A549 (cell line): ENCODE measurements around the gene ACACA. TPM values are rescaled to one million over a fixed set of nuclear protein-coding genes. Genes with fewer than 3 reads are reported as not detected.

Source experiments
- ATAC-seq, 2 experiments: fragments of 200-7000 bp in 1 of 2; fragments of >200 bp in 1 of 2; cut with Nextera tagmentation in 1 of 2; cut with Tn5 transposase in 1 of 2; 3 replicates each; pipeline versions ENCODE4 v1.8.0 to v1.9.1; 2018 to 2020; ENCODE audit warnings: mild to moderate bottlenecking in 1 of 2, moderate library complexity in 1 of 2
- CTCF ChIA-PET: fragments of 300-600 bp; sonication (Branson Sonifier 250); formaldehyde crosslinking; extraction: SDS; loops from one replicate; lab custom pipeline; 2021; ENCODE audit warnings: antibody characterized with exemption, inconsistent platforms; lab: Yijun Ruan, JAX
- POLR2A ChIA-PET: fragments of 350-600 bp; formaldehyde crosslinking; extraction: SDS; loops from one replicate; lab custom pipeline; 2021; ENCODE audit warnings: antibody characterized with exemption, inconsistent platforms; lab: Yijun Ruan, JAX
- DNase-seq, 2 experiments: peaks; one replicate each; pipeline versions ENCODE4 v3.0.0 to v3.0.0-alpha.2; 2011 to 2016; ENCODE audit warnings: low read depth in 1 of 2, low spot score in 1 of 2
- FAIRE-seq: peaks from 2 replicates; lab custom pipeline; 2011; peaks lifted over from hg19 to GRCh38; lab: Jason Lieb, UNC
- H3K27ac ChIP-seq, 2 experiments: fragments of >200 bp; sonication (Bioruptor Twin); formaldehyde crosslinking; 3 replicates each; pipeline ENCODE4 v1.5.1; 2016 to 2017
- H3K4me1 ChIP-seq: fragments of >200 bp; sonication (Bioruptor Twin); formaldehyde crosslinking; 3 replicates; pipeline ENCODE4 v1.6.1; 2016
- H3K4me2 ChIP-seq: fragments of >200 bp; sonication (Bioruptor Twin); formaldehyde crosslinking; 3 replicates; pipeline ENCODE4 v1.6.1; 2016
- H3K4me3 ChIP-seq: fragments of >200 bp; sonication (Bioruptor Twin); formaldehyde crosslinking; 3 replicates; pipeline ENCODE4 v1.5.1; 2016
- H3K9me3 ChIP-seq: fragments of >200 bp; sonication (Bioruptor Twin); formaldehyde crosslinking; 3 replicates; pipeline ENCODE4 v1.6.1; 2016
- CBX8 ChIP-seq: fragments of 200-600 bp; sonication (generic); IDR thresholded peaks from 2 replicates; pipeline ENCODE4 v1.6.1; 2016
- CHD2 ChIP-seq: fragments of 150-350 bp; IDR thresholded peaks from 2 replicates; pipeline ENCODE4 v1.6.1; 2014; ENCODE audit warnings: low read length; ENCODE audit not compliant: partially characterized antibody
- FOSB ChIP-seq: fragments of 250-450 bp; sonication (Bioruptor Pico); IDR thresholded peaks from 2 replicates; pipeline ENCODE4 v1.5.0; 2020; ENCODE audit warnings: mild to moderate bottlenecking, moderate library complexity
- HEYL ChIP-seq: fragments of 250-450 bp; sonication (Bioruptor Pico); IDR thresholded peaks from 2 replicates; pipeline ENCODE4 v1.8.0; 2021; ENCODE audit warnings: mild to moderate bottlenecking, moderate library complexity
- HOXB13 ChIP-seq: fragments of 250-450 bp; sonication (Bioruptor Pico); IDR thresholded peaks from 2 replicates; pipeline ENCODE4 v1.5.0; 2020; ENCODE audit warnings: low read depth, mild to moderate bottlenecking, moderate library complexity
- JUN ChIP-seq, 2 experiments: fragments of >200 bp; sonication (Bioruptor Twin); formaldehyde crosslinking; IDR thresholded peaks; 2 replicates in 1 of 2; 3 replicates in 1 of 2; pipeline ENCODE4 v1.6.1; 2016 to 2017
- KDM5A ChIP-seq: fragments of 200-600 bp; sonication (generic); IDR thresholded peaks from 2 replicates; pipeline ENCODE4 v1.6.1; 2016; ENCODE audit warnings: antibody characterized with exemption, mild to moderate bottlenecking
- MAFK ChIP-seq: fragments of 450-650 bp; IDR thresholded peaks from 2 replicates; pipeline ENCODE4 v1.6.1; 2014; ENCODE audit not compliant: partially characterized antibody
- MYC ChIP-seq: IDR thresholded peaks from 2 replicates; pipeline ENCODE4 v1.6.1; 2012; ENCODE audit warnings: mild to moderate bottlenecking, inconsistent platforms, low read length, improper control_type of control experiment, borderline replicate concordance
- NFE2L2 ChIP-seq: fragments of 150-350 bp; conservative IDR thresholded peaks from 2 replicates; pipeline ENCODE4 v1.6.1; 2014; ENCODE audit warnings: low read length
- PHF8 ChIP-seq: fragments of 200-600 bp; sonication (generic); IDR thresholded peaks from 2 replicates; pipeline ENCODE4 v1.6.1; 2016; ENCODE audit warnings: low read depth, mild to moderate bottlenecking, antibody characterized with exemption, moderate library complexity, borderline replicate concordance
- TFCP2L1 ChIP-seq: fragments of 250-450 bp; sonication (Bioruptor Pico); IDR thresholded peaks from 2 replicates; pipeline ENCODE4 v1.5.0; 2021; ENCODE audit warnings: mild to moderate bottlenecking
- TP53 ChIP-seq: fragments of 250-450 bp; sonication (Bioruptor Pico); IDR thresholded peaks from 2 replicates; pipeline ENCODE4 v1.5.0; 2021; ENCODE audit warnings: mild to moderate bottlenecking, moderate library complexity
- ZFP36 ChIP-seq: fragments of 450-650 bp; IDR thresholded peaks from 2 replicates; pipeline ENCODE4 v1.6.1; 2014; ENCODE audit warnings: borderline replicate concordance; ENCODE audit not compliant: partially characterized antibody
- WGBS: methylation state at CpG from one replicate; pipeline ENCODE4 v1.1.6; 2017; ENCODE audit errors: missing lambda C conversion rate; 5-methylcytosine and 5-hydroxymethylcytosine counted together
- polyA plus RNA-seq, 4 experiments: library from polyadenylated mRNA; depleted of rRNA in 3 of 4; stranded (reverse); fragments of >200 nt; fragmentation: RNase III in 1 of 4; extraction: RNeasy Plus Mini Kit Qiagen cat#74134 plus additional on column Dnase treatment in 1 of 4; gene quantifications; 2 replicates in 3 of 4; 3 replicates in 1 of 4; pipeline ENCODE4 v1.2.3, GENCODE V29; 2011 to 2017
- TF ChIP-seq, protein P1 (sequence below): IDR thresholded peaks from 2 replicates; pipeline ENCODE4 v1.6.1; 2012
- TF ChIP-seq, protein P2 (sequence below): fragments of 150-350 bp; IDR thresholded peaks from 2 replicates; pipeline ENCODE4 v1.6.1; 2014; ENCODE audit warnings: low read depth, mild to moderate bottlenecking, low read length
- TF ChIP-seq, protein P3 (sequence below): fragments of 450-650 bp; IDR thresholded peaks from 2 replicates; pipeline ENCODE4 v1.6.1; 2014; ENCODE audit warnings: antibody characterized with exemption
- TF ChIP-seq, protein P4 (sequence below): fragments of 250-450 bp; sonication (Bioruptor Pico); IDR thresholded peaks from 2 replicates; pipeline ENCODE4 v1.5.0; 2020; ENCODE audit warnings: low read depth, mild to moderate bottlenecking, moderate library complexity
- TF ChIP-seq, protein P5 (sequence below): fragments of 200-600 bp; sonication (generic); IDR thresholded peaks from 2 replicates; pipeline ENCODE4 v1.6.1; 2016; ENCODE audit warnings: antibody characterized with exemption, mild to moderate bottlenecking, moderate library complexity

The ACACA gene
- polyA plus RNA-seq, 2 of the 4 experiments (the other 2 are of a cell fraction) = 51.8 to 112 TPM

DNA sequence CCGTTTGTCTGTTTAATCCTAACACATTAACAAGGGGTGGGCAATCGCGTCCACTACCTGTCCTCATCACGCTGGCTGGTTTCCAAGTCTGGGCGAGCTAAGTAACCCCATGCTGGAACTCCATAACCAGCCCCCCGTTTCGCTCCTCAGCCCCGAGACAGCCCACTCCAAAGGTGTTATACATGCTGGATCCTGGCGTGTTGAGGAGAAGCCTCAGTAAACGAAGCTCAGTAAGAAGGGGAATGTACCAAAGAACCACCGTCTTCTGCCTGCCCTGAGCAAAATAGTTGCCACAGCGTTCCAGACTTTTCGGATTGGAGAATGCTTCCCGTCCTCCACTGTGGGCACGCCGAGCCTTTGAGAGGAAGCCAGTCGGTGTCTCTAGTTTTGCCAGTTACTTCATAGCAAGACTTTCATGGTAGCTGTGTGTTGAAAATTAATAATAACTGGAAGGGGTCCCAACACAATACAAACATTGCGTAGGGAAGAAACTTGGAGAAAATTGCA lies 46.9 kb downstream of the ACACA start (continued):
- peak; percentile 70; the same call in 1 of the 2 replicates for TF ChIP-seq FOSB (CRISPR knock-in tag)
- TF ChIP-seq NFE2L2 = no peak
- no peak for TF ChIP-seq MAFK
- no peak; the same call in 1 of the 2 replicates for TF ChIP-seq TFCP2L1
- TF ChIP-seq ZFP36 = no peak
- TF ChIP-seq, protein P1, sequence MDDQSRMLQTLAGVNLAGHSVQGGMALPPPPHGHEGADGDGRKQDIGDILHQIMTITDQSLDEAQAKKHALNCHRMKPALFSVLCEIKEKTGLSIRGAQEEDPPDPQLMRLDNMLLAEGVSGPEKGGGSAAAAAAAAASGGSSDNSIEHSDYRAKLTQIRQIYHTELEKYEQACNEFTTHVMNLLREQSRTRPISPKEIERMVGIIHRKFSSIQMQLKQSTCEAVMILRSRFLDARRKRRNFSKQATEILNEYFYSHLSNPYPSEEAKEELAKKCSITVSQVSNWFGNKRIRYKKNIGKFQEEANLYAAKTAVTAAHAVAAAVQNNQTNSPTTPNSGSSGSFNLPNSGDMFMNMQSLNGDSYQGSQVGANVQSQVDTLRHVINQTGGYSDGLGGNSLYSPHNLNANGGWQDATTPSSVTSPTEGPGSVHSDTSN = no peak
- TF ChIP-seq, protein P2, sequence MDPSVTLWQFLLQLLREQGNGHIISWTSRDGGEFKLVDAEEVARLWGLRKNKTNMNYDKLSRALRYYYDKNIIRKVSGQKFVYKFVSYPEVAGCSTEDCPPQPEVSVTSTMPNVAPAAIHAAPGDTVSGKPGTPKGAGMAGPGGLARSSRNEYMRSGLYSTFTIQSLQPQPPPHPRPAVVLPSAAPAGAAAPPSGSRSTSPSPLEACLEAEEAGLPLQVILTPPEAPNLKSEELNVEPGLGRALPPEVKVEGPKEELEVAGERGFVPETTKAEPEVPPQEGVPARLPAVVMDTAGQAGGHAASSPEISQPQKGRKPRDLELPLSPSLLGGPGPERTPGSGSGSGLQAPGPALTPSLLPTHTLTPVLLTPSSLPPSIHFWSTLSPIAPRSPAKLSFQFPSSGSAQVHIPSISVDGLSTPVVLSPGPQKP = no peak
- peak; percentile 60; the same call in 1 of the 2 replicates for TF ChIP-seq HEYL (CRISPR knock-in tag)
- TF ChIP-seq, protein P3, sequence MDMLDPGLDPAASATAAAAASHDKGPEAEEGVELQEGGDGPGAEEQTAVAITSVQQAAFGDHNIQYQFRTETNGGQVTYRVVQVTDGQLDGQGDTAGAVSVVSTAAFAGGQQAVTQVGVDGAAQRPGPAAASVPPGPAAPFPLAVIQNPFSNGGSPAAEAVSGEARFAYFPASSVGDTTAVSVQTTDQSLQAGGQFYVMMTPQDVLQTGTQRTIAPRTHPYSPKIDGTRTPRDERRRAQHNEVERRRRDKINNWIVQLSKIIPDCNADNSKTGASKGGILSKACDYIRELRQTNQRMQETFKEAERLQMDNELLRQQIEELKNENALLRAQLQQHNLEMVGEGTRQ = no peak
- no peak for TF ChIP-seq MYC
- no peak; the same call in 1 of the 2 replicates for TF ChIP-seq TP53 (CRISPR knock-in tag)
- TF ChIP-seq HOXB13 = peak; percentile 91; the same call in 1 of the 2 replicates
- TF ChIP-seq PHF8 = no peak
- no peak for TF ChIP-seq CHD2

DNA sequence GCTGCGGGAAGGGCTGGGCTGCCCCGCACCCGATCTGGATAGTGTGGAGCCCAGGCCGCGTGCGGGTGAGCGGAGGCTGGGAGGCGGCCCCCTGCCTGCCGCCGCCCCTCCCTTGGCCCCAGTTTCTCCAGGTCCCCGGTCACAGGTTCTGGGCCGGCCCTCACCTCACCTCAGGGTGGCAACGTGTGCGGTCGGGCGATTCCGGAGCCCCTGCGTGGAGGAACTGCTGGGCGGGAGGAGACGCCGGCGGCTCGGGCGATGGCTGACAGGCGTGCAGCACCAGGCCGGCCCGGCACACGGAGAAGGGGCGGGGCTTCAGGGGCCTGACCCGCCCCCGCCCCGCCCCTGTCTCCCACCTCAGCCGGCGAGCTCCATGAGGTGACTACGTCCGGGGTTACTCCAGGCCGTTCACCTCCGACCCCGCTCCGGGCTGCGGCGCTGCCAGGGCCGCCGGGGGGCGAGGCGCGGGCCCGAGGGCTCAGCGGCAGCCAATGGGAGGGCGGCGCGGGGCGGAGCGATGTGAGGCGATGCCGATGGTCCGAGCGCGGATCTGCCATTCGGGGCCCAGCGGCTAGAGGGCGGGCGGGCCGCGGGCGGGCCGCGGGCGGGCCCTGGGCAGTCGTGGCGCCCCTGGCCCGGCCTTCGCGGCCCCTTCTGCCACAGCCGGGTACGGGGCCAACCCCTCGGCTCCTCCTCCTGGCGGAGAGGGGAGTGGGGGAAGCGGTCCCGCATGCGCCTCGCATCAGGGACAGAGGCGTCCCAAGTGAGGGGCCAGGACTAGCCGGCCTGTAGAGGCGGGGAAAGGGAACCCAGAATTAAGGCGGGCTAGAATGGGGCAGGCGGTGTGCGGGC lies 47.6 kb downstream of the ACACA start:
- Histone ChIP-seq H3K4me1 (peaks cover 42% of the 10 kb centered on the region), H3K27ac (peak overlapping the region; percentile 92 to 94), H3K9me3 (no peaks in the 10 kb centered on the region), H3K4me3 (peak overlapping the region; percentile 88), H3K4me2 (peak overlapping the region; percentile 77)
- FAIRE-seq = no peak
- peak; percentile 89 to 90 for ATAC-seq
- POLR2A ChIA-PET = interaction anchor here (0.6 to 2.8 kb wide), 21 partner anchors 9 to 1466 kb away, joined by 3 to 17 read pairs (median 4); partner anchors contain the start of genes ACACA, MRM1, SYNRG and TADA2A
- WGBS = 2% methylated on average over 29 of the region's 88 CpGs
- CTCF ChIA-PET = interaction anchor here (0.5 to 5.6 kb wide), 10 partner anchors 10 to 136 kb away, joined by 3 to 83 read pairs (median 3); partner anchors contain the start of gene C17orf78
- peak; percentile 96 to 98 for DNase-seq
- TF ChIP-seq MYC (peak; percentile 71), CBX8 (no peak), KDM5A (no peak), PHF8 (peak; percentile 83), TP53 (CRISPR knock-in tag) (peak; percentile 91), TFCP2L1 (peak; percentile 89; the same call in 1 of the 2 replicates), JUN (IDR thresholded peaks at IDR 0.05) (peak; percentile 74 to 80)
- TF ChIP-seq, protein P2 = no peak
- TF ChIP-seq, protein P4, sequence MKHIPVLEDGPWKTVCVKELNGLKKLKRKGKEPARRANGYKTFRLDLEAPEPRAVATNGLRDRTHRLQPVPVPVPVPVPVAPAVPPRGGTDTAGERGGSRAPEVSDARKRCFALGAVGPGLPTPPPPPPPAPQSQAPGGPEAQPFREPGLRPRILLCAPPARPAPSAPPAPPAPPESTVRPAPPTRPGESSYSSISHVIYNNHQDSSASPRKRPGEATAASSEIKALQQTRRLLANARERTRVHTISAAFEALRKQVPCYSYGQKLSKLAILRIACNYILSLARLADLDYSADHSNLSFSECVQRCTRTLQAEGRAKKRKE = peak; percentile 78; the same call in 1 of the 2 replicates
- TF ChIP-seq, protein P3 = no peak
- TF ChIP-seq, protein P1 = peak; percentile 36; the same call in 1 of the 2 replicates
- TF ChIP-seq, protein P5, sequence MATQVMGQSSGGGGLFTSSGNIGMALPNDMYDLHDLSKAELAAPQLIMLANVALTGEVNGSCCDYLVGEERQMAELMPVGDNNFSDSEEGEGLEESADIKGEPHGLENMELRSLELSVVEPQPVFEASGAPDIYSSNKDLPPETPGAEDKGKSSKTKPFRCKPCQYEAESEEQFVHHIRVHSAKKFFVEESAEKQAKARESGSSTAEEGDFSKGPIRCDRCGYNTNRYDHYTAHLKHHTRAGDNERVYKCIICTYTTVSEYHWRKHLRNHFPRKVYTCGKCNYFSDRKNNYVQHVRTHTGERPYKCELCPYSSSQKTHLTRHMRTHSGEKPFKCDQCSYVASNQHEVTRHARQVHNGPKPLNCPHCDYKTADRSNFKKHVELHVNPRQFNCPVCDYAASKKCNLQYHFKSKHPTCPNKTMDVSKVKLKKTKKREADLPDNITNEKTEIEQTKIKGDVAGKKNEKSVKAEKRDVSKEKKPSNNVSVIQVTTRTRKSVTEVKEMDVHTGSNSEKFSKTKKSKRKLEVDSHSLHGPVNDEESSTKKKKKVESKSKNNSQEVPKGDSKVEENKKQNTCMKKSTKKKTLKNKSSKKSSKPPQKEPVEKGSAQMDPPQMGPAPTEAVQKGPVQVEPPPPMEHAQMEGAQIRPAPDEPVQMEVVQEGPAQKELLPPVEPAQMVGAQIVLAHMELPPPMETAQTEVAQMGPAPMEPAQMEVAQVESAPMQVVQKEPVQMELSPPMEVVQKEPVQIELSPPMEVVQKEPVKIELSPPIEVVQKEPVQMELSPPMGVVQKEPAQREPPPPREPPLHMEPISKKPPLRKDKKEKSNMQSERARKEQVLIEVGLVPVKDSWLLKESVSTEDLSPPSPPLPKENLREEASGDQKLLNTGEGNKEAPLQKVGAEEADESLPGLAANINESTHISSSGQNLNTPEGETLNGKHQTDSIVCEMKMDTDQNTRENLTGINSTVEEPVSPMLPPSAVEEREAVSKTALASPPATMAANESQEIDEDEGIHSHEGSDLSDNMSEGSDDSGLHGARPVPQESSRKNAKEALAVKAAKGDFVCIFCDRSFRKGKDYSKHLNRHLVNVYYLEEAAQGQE = no peak
